HK-2 (cell line): Measurements from ENCODE around the gene RGCC.

Experiments
- DNase-seq: peaks from one replicate; pipeline ENCODE4 v3.0.0-alpha.2; 2018; ENCODE audit not compliant: unreplicated experiment

Gene RGCC

GRCh38 chr13:41453620-41454019, 3.7 kb upstream of the RGCC start:
- no peak for DNase-seq

- DNase-seq, result no peak
These were observed 3.2 kb upstream of the RGCC start for GRCh38 chr13:41454170-41454569.

DNA sequence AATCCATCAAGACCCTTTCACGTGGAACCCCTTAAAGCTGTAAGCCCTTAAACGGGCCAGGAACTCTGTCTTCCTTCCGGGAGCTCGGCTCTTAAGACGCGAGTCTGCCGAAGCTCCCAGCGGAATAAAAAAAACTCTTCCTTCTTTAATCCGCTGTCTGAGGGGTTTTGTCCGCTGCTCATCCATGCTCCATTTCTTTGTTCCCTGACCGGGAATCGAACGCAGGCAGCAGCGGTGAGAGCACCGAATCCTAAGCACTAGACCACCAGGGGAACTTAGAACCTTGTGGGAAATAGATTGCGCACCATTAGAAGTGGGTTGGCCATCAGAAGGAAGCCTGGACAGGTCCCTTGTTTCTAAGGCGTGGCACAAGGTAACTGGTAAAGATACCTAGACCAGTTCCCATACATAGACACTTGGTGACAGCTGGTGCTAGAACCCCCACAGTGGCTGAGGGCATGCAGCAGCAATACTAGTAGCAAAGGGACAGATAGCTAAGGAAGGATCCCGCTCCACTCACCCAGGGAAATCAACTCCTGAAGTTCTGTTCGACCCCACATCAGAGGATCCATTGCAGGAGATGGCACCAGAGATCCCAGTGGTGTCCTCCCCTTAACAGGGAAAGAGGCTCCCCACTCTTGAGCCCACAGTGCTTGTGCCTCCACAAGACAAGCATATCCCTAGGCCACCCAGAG, 1.5 kb upstream of the RGCC start:
- no peak for DNase-seq

- DNase-seq, result no peak
These were observed 338 bp downstream of the RGCC start for GRCh38 chr13:41457589-41458186.

GRCh38 chr13:41458187-41458760, 924 bp downstream of the RGCC start:
- peak; percentile 23 for DNase-seq

- no peak for DNase-seq
These were observed 1.5 kb downstream of the RGCC start for GRCh38 chr13:41458761-41459431.

DNA sequence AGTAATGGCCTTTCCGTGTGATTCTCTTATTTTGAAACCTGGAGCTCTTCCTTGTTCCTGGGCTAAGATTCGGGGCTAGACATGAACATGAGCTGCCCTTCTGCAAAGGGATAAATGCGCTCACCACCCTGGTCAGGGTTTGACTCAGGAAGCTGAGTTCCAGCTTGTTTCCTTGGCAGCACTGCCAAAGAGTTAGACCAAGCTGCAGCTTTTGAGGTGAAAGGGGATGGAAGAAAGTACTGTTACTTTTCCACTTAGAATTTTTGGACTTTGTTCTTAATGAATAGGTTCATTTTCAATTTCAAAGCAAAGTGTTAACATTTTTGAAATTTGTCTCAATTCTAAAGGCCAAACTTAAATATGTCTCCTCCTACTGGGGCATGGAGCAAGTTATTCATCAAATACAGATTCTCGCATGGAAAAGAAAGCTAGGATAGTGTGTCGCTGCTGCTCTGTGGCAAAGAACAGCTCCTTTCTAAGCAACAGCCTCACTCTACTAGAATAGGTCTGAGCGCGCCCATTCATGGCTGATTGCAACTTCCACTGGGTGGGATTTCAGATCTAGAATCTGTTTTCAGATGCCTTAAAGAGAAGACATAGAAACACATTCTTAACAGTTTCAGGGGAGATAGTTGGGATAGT, 2.2 kb downstream of the RGCC start:
- no peak for DNase-seq

DNA sequence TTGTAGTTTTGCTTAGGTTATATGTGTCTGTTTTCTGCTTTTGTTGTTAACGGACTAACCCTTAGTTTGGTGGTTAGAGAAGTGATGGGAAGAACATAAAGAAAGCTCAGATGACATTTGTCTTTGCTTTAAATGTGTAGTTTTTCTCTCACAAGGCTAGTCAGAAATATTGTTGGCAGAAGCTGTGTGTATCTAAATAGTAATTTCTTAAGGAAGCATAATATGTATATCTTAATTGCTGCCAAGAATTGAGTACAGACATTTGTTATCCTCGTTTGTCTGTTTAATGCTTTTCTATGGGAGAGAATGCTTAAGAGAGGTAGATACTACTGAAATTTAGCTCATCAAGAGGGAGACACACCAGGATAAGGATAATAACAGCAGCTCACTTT, 2.7 kb downstream of the RGCC start:
- no peak for DNase-seq

DNA sequence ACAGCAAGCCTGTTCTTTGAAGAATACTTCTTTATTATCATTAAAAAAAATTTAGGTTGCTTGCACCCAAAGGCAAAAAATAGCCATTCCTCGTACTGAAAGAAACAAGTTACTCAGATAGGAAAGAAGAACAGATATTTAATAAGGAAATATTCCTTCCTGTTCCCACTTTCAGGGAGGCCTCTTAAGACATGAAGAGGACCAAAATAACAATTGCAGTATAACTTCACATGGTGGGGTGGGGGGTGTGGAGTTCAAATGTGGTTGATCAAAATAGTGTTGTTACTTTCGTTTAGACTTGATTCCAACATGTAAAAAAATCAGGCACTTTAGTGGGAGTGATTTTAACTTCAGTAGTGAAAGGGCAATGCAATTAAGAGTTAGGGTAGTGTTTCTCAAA, 3.6 kb downstream of the RGCC start:
- no peak for DNase-seq

GRCh38 chr13:41461527-41462139, 4.3 kb downstream of the RGCC start:
- no peak for DNase-seq

- DNase-seq, result no peak
These were observed 5.1 kb downstream of the RGCC start for GRCh38 chr13:41462427-41462826.

- DNase-seq, result no peak
These were observed 6.7 kb downstream of the RGCC start for GRCh38 chr13:41463838-41464602.

- peak; percentile 55 for DNase-seq
These were observed 8.0 kb downstream of the RGCC start for GRCh38 chr13:41465241-41465847.

DNA sequence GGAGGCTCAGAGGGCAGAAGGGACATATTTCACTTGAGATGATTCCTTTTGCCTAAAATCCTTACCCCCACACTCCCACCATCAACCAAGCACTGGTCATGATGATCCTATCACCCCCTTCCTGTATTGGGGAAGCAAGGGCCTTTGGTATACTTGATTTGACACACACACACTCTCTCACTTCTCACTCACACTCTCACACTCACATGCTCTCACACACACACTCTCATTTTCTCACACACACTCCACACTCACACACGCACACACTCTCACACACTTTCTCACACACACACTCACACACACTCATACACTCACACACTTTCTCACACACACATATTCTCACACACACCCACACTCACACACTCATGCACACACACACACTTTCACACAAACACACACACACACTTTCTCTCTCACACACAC, 8.6 kb downstream of the RGCC start:
- no peak for DNase-seq

GRCh38 chr13:41467425-41467945, 10.1 kb downstream of the RGCC start:
- no peak for DNase-seq

DNA sequence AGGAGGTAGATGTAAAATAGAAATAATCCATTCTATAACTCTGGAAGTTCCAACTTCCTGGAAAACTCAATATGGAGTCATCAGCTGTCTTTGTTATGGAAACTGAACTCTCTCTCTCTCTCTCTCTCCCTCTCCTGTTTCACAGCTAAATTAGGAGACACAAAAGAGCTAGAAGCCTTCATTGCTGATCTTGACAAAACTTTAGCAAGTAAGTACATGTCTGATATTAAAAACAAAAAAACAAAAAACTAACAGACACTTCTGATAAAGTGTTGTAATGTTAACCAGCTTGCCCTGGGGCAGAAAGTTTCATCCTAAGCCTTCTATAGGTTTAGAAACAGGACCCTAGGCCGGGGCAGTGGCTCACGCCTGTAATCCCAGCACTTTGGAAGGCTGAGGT, 11.3 kb downstream of the RGCC start:
- DNase-seq, result no peak

DNA sequence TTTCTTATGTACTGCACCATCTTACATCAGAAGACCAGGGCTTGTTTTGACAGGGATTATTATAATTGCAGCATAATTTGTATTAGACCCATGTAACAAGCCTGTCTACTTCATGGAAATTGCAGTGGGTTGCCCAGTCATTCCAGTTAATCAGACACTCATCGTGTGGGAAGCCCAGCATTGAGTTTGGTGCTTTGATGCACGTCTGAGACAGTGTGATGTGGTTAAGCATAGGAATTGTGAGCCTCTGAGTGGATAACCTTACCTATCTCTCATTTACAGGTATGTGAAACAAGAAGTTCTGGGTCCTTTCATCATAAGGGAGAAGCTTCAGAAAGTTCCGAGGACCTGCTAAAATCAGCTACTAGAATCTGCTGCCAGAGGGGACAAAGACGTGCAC, 12.8 kb downstream of the RGCC start:
- DNase-seq, result no peak

DNA sequence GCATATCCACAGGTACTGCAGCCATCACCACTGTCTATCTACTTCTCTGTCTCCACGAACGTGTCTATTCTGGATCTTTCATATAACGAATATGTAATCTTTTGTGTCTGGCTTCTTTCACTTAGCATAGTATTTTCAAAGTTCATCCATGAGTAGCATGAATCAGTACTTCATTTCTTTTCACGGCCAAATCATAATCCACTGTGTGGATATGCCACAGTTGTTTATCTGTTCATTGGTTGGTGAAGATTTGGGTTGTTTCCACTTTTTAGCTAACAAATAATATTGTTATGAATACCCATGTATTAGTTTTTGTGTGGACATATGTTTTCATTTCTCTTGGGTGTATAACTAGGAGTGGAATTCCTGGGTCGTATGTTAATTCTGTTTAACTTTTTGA, 14.4 kb downstream of the RGCC start:
- no peak for DNase-seq

- no peak for DNase-seq
These were observed 29.9 kb downstream of the RGCC start for GRCh38 chr13:41487222-41487621.

GRCh38 chr13:41488124-41488523, 30.8 kb downstream of the RGCC start:
- DNase-seq, result no peak
